ENCODE measurements around the gene TRPM3.

TRPM3 gene

GRCh38 chr9:70829591-70830265 lies 291.7 kb downstream of the TRPM3 start:
- Histone ChIP-seq H3K9me3 (ENCODE audit: control insufficient read depth in 1 of 2, low read length in 2 of 2) (no peaks in the 10 kb centered on the region), H3K27ac (ENCODE audit: low read depth, low read length) (no peak overlapping the region), H3K36me3 (ENCODE audit: control insufficient read depth in 1 of 2, insufficient read depth in 2 of 2, low read length in 2 of 2) (no peaks in the 10 kb centered on the region), H3K4me1 (ENCODE audit: control insufficient read depth in 1 of 2, insufficient read depth in 2 of 2, low read length in 2 of 2) (no peaks in the 10 kb centered on the region), H3K27me3 (ENCODE audit: control insufficient read depth in 1 of 2, insufficient read depth in 2 of 2, low read length in 2 of 2) (no peaks in the 10 kb centered on the region), H3K4me3 (ENCODE audit: low read depth in 1 of 2, low read length in 2 of 2) (no peak overlapping the region), H3K9ac (ENCODE audit: low read depth in 1 of 2, low read length in 2 of 2) (no peak overlapping the region)

GRCh38 chr9:70826562-70826961 lies 294.9 kb downstream of the TRPM3 start:
- Histone ChIP-seq H3K27ac (ENCODE audit: low read depth, low read length) (no peak overlapping the region), H3K4me3 (ENCODE audit: low read depth in 1 of 2, low read length in 2 of 2) (no peak overlapping the region), H3K4me1 (ENCODE audit: control insufficient read depth in 1 of 2, insufficient read depth in 2 of 2, low read length in 2 of 2) (no peaks in the 10 kb centered on the region), H3K27me3 (ENCODE audit: control insufficient read depth in 1 of 2, insufficient read depth in 2 of 2, low read length in 2 of 2) (no peaks in the 10 kb centered on the region), H3K9ac (ENCODE audit: low read depth in 1 of 2, low read length in 2 of 2) (no peak overlapping the region), H3K36me3 (ENCODE audit: control insufficient read depth in 1 of 2, insufficient read depth in 2 of 2, low read length in 2 of 2) (no peaks in the 10 kb centered on the region), H3K9me3 (ENCODE audit: control insufficient read depth in 1 of 2, low read length in 2 of 2) (no peaks in the 10 kb centered on the region)

- H3K9ac ChIP-seq (ENCODE audit: low read depth in 1 of 2, low read length in 2 of 2), result no peak overlapping the region
- H3K4me3 ChIP-seq (ENCODE audit: low read depth in 1 of 2, low read length in 2 of 2), result no peak overlapping the region
- no peaks in the 10 kb centered on the region for H3K9me3 ChIP-seq (ENCODE audit: control insufficient read depth in 1 of 2, low read length in 2 of 2)
- H3K27me3 ChIP-seq (ENCODE audit: control insufficient read depth in 1 of 2, insufficient read depth in 2 of 2, low read length in 2 of 2), result no peaks in the 10 kb centered on the region
- H3K4me1 ChIP-seq (ENCODE audit: control insufficient read depth in 1 of 2, insufficient read depth in 2 of 2, low read length in 2 of 2), result no peaks in the 10 kb centered on the region
- H3K36me3 ChIP-seq (ENCODE audit: control insufficient read depth in 1 of 2, insufficient read depth in 2 of 2, low read length in 2 of 2), result no peaks in the 10 kb centered on the region
- H3K27ac ChIP-seq (ENCODE audit: low read depth, low read length), result no peak overlapping the region
Measured at GRCh38 chr9:70823284-70823683, 298.1 kb downstream of the TRPM3 start.

DNA sequence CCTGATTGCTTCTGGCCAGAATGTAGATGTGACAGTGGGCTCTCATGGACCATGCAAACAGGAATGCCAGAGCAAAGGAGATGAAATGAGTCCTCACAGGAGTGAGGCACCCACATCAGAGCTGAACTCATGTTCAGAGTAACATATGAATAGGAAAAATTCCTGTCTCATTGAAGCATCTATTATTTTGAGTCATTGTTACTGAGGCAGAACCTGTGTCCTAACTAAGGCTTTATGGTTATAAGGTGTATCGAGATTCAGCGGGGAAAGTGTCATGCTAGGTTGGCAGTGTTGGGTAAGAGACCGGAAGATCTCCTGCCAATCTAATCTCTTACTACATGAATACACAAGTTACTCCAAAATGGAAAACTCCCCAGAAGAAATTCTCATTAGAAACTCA lies 304.1 kb downstream of the TRPM3 start:
- no peaks in the 10 kb centered on the region for H3K4me1 ChIP-seq (ENCODE audit: control insufficient read depth in 1 of 2, insufficient read depth in 2 of 2, low read length in 2 of 2)
- no peaks in the 10 kb centered on the region for H3K9me3 ChIP-seq (ENCODE audit: control insufficient read depth in 1 of 2, low read length in 2 of 2)
- no peaks in the 10 kb centered on the region for H3K36me3 ChIP-seq (ENCODE audit: control insufficient read depth in 1 of 2, insufficient read depth in 2 of 2, low read length in 2 of 2)
- H3K27ac ChIP-seq (ENCODE audit: low read depth, low read length), result no peak overlapping the region
- no peaks in the 10 kb centered on the region for H3K27me3 ChIP-seq (ENCODE audit: control insufficient read depth in 1 of 2, insufficient read depth in 2 of 2, low read length in 2 of 2)
- H3K9ac ChIP-seq (ENCODE audit: low read depth in 1 of 2, low read length in 2 of 2), result no peak overlapping the region
- no peak overlapping the region for H3K4me3 ChIP-seq (ENCODE audit: low read depth in 1 of 2, low read length in 2 of 2)

DNA sequence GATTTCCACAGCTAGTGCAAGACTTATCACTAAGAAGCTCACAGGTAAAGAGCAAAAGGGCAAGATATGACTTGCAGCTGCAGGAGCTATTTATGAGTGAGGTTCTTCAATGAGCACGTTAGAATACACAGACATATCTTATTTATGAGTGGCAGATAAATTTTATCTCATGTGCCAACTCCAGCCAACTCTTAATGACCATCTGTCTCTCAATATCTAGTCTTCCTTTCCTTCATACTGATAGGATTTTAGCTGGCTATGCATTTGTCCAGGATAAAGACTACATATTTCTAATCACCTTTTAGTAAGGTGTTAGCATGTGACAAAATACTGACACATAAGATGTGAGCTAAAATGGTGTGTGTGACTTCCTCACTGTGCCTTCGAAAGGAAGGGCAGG lies 304.5 kb downstream of the TRPM3 start:
- Histone ChIP-seq H3K9me3 (ENCODE audit: control insufficient read depth in 1 of 2, low read length in 2 of 2) (no peaks in the 10 kb centered on the region), H3K9ac (ENCODE audit: low read depth in 1 of 2, low read length in 2 of 2) (no peak overlapping the region), H3K36me3 (ENCODE audit: control insufficient read depth in 1 of 2, insufficient read depth in 2 of 2, low read length in 2 of 2) (no peaks in the 10 kb centered on the region), H3K27ac (ENCODE audit: low read depth, low read length) (no peak overlapping the region), H3K4me1 (ENCODE audit: control insufficient read depth in 1 of 2, insufficient read depth in 2 of 2, low read length in 2 of 2) (no peaks in the 10 kb centered on the region), H3K4me3 (ENCODE audit: low read depth in 1 of 2, low read length in 2 of 2) (no peak overlapping the region), H3K27me3 (ENCODE audit: control insufficient read depth in 1 of 2, insufficient read depth in 2 of 2, low read length in 2 of 2) (no peaks in the 10 kb centered on the region)

GRCh38 chr9:70816316-70816715 lies 305.1 kb downstream of the TRPM3 start:
- Histone ChIP-seq H3K36me3 (ENCODE audit: control insufficient read depth in 1 of 2, insufficient read depth in 2 of 2, low read length in 2 of 2) (no peaks in the 10 kb centered on the region), H3K27me3 (ENCODE audit: control insufficient read depth in 1 of 2, insufficient read depth in 2 of 2, low read length in 2 of 2) (no peaks in the 10 kb centered on the region), H3K9ac (ENCODE audit: low read depth in 1 of 2, low read length in 2 of 2) (no peak overlapping the region), H3K4me3 (ENCODE audit: low read depth in 1 of 2, low read length in 2 of 2) (no peak overlapping the region), H3K27ac (ENCODE audit: low read depth, low read length) (no peak overlapping the region), H3K4me1 (ENCODE audit: control insufficient read depth in 1 of 2, insufficient read depth in 2 of 2, low read length in 2 of 2) (no peaks in the 10 kb centered on the region), H3K9me3 (ENCODE audit: control insufficient read depth in 1 of 2, low read length in 2 of 2) (no peaks in the 10 kb centered on the region)

DNA sequence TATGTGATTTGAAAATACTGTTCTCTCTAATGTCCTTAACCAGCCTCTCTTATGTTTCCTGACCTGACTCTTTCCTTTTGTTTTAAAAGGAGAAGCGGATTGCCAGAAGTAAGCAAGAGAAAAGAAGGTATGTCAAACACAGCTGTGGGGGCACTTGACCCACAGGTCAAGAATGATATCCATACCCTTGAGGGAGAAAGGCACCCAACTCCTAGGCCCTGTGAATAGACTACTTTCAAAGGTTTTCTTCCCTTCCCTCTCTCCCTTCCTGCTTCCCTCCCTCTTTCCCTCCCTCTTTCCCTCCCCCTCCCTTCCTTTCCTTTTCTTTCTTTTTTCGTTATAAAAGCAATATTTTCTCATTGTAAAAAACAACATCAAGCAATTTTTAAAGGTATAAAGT lies 306.8 kb downstream of the TRPM3 start:
- H3K27ac ChIP-seq (ENCODE audit: low read depth, low read length), result no peak overlapping the region
- H3K9ac ChIP-seq (ENCODE audit: low read depth in 1 of 2, low read length in 2 of 2), result no peak overlapping the region
- no peaks in the 10 kb centered on the region for H3K36me3 ChIP-seq (ENCODE audit: control insufficient read depth in 1 of 2, insufficient read depth in 2 of 2, low read length in 2 of 2)
- H3K4me3 ChIP-seq (ENCODE audit: low read depth in 1 of 2, low read length in 2 of 2), result no peak overlapping the region
- H3K9me3 ChIP-seq (ENCODE audit: control insufficient read depth in 1 of 2, low read length in 2 of 2), result no peaks in the 10 kb centered on the region
- no peaks in the 10 kb centered on the region for H3K27me3 ChIP-seq (ENCODE audit: control insufficient read depth in 1 of 2, insufficient read depth in 2 of 2, low read length in 2 of 2)
- no peaks in the 10 kb centered on the region for H3K4me1 ChIP-seq (ENCODE audit: control insufficient read depth in 1 of 2, insufficient read depth in 2 of 2, low read length in 2 of 2)

DNA sequence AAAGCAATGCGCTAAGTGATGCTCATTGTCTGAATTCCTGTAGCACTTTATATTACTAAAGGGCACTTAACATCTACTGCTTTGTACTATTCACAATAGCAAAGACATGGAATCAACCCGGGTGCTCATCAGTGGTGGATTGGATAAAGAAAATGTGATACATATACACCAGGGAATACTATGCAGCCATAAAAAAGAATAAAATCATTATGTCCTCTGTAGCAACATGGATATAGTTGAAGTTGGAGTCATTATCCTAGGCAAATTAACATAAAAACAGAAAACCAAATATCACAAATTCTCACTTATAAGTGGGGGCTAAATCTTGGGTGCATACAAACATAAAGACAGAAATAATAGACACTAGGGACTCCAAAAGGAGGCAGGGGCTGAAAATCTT lies 308.3 kb downstream of the TRPM3 start:
- no peaks in the 10 kb centered on the region for H3K9me3 ChIP-seq (ENCODE audit: control insufficient read depth in 1 of 2, low read length in 2 of 2)
- H3K4me1 ChIP-seq (ENCODE audit: control insufficient read depth in 1 of 2, insufficient read depth in 2 of 2, low read length in 2 of 2), result no peaks in the 10 kb centered on the region
- H3K4me3 ChIP-seq (ENCODE audit: low read depth in 1 of 2, low read length in 2 of 2), result no peak overlapping the region
- H3K36me3 ChIP-seq (ENCODE audit: control insufficient read depth in 1 of 2, insufficient read depth in 2 of 2, low read length in 2 of 2), result no peaks in the 10 kb centered on the region
- no peak overlapping the region for H3K9ac ChIP-seq (ENCODE audit: low read depth in 1 of 2, low read length in 2 of 2)
- no peak overlapping the region for H3K27ac ChIP-seq (ENCODE audit: low read depth, low read length)
- H3K27me3 ChIP-seq (ENCODE audit: control insufficient read depth in 1 of 2, insufficient read depth in 2 of 2, low read length in 2 of 2), result no peaks in the 10 kb centered on the region

DNA sequence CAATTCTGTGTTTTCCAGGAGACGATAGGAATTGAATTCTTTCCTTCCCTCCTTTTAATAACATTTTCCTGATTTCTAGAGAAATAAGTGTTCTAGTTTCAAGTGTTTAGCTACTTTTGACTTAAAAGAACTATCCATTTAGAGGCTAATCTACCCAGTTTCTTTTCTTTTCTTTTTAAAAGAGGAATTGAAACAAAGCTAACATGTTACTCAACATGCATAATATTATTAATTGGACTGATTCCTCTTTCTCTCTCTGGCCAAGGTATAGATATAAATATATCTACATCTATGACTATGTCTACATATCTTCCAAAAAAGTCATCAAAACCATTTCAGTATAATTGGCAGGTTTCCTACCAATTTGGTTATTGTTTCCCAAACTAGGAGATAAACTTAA lies 309.8 kb downstream of the TRPM3 start:
- Histone ChIP-seq H3K4me1 (ENCODE audit: control insufficient read depth in 1 of 2, insufficient read depth in 2 of 2, low read length in 2 of 2) (no peaks in the 10 kb centered on the region), H3K27me3 (ENCODE audit: control insufficient read depth in 1 of 2, insufficient read depth in 2 of 2, low read length in 2 of 2) (no peaks in the 10 kb centered on the region), H3K36me3 (ENCODE audit: control insufficient read depth in 1 of 2, insufficient read depth in 2 of 2, low read length in 2 of 2) (no peaks in the 10 kb centered on the region), H3K27ac (ENCODE audit: low read depth, low read length) (no peak overlapping the region), H3K9ac (ENCODE audit: low read depth in 1 of 2, low read length in 2 of 2) (no peak overlapping the region), H3K4me3 (ENCODE audit: low read depth in 1 of 2, low read length in 2 of 2) (no peak overlapping the region), H3K9me3 (ENCODE audit: control insufficient read depth in 1 of 2, low read length in 2 of 2) (no peaks in the 10 kb centered on the region)

DNA sequence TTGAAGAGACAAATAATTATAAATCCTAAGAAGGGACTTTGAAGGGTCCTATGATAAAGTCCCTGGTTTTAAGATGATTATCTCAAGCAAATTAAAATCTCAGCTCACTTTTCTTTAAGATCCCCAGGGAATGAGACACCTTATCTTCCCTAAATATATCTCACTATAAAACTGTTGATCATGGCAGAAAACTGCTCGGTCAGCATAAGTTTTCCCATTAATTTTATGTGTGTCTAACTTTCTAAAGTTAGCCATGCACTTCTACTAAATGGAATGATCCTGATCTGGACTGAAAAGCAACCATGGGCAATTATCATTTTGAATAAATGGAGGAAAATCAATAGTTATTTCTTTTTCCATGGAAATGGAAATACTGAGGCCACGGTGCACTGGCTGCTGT lies 314.5 kb downstream of the TRPM3 start:
- no peak overlapping the region for H3K27ac ChIP-seq (ENCODE audit: low read depth, low read length)

GRCh38 chr9:70805949-70806348 lies 315.5 kb downstream of the TRPM3 start:
- H3K27me3 ChIP-seq (ENCODE audit: control insufficient read depth in 1 of 2, insufficient read depth in 2 of 2, low read length in 2 of 2), result no peaks in the 10 kb centered on the region
- no peak overlapping the region for H3K27ac ChIP-seq (ENCODE audit: low read depth, low read length)
- H3K4me1 ChIP-seq (ENCODE audit: control insufficient read depth in 1 of 2, insufficient read depth in 2 of 2, low read length in 2 of 2), result no peaks in the 10 kb centered on the region
- H3K4me3 ChIP-seq (ENCODE audit: low read depth in 1 of 2, low read length in 2 of 2), result no peak overlapping the region
- H3K9ac ChIP-seq (ENCODE audit: low read depth in 1 of 2, low read length in 2 of 2), result no peak overlapping the region
- no peaks in the 10 kb centered on the region for H3K9me3 ChIP-seq (ENCODE audit: control insufficient read depth in 1 of 2, low read length in 2 of 2)
- no peaks in the 10 kb centered on the region for H3K36me3 ChIP-seq (ENCODE audit: control insufficient read depth in 1 of 2, insufficient read depth in 2 of 2, low read length in 2 of 2)

More for the DNA sequence above, 314.5 kb downstream of the TRPM3 start:
- H3K9me3 ChIP-seq (ENCODE audit: control insufficient read depth in 1 of 2, low read length in 2 of 2), result no peaks in the 10 kb centered on the region
- H3K4me3 ChIP-seq (ENCODE audit: low read depth in 1 of 2, low read length in 2 of 2), result no peak overlapping the region
- H3K9ac ChIP-seq (ENCODE audit: low read depth in 1 of 2, low read length in 2 of 2), result no peak overlapping the region
- H3K36me3 ChIP-seq (ENCODE audit: control insufficient read depth in 1 of 2, insufficient read depth in 2 of 2, low read length in 2 of 2), result no peaks in the 10 kb centered on the region
- no peaks in the 10 kb centered on the region for H3K4me1 ChIP-seq (ENCODE audit: control insufficient read depth in 1 of 2, insufficient read depth in 2 of 2, low read length in 2 of 2)
- H3K27me3 ChIP-seq (ENCODE audit: control insufficient read depth in 1 of 2, insufficient read depth in 2 of 2, low read length in 2 of 2), result no peaks in the 10 kb centered on the region

Measured in duodenal mucosa (tissue), 2 donors.